A549 (cell line): ENCODE results near the gene CD69.

ENCODE experiments used
- CTCF ChIP-seq: fragments of >200 bp; sonication (Bioruptor Twin); formaldehyde crosslinking; IDR thresholded peaks from 3 replicates; pipeline ENCODE4 v1.5.1; 2016
- E2F6 ChIP-seq: IDR thresholded peaks from 2 replicates; pipeline ENCODE4 v1.6.1; 2012; ENCODE audit warnings: low read depth, borderline replicate concordance
- ESRRA ChIP-seq: fragments of 150-350 bp; IDR thresholded peaks from 2 replicates; pipeline ENCODE4 v1.6.1; 2014; ENCODE audit warnings: mild to moderate bottlenecking, low read length, borderline replicate concordance
- FOSL2 ChIP-seq, 2 experiments: fragments of 450-650 bp in 1 of 2; fragments of >200 bp in 1 of 2; sonication (Bioruptor Twin) in 1 of 2; formaldehyde crosslinking; IDR thresholded peaks; 2 replicates each; pipeline versions ENCODE4 v1.5.0 to v1.6.1; 2016 to 2020; ENCODE audit warnings: mild to moderate bottlenecking in 1 of 2, moderate library complexity in 1 of 2
- HDAC2 ChIP-seq: fragments of 200-600 bp; sonication (generic); IDR thresholded peaks from 2 replicates; pipeline ENCODE4 v1.6.1; 2016
- JUN ChIP-seq, 2 experiments: fragments of >200 bp; sonication (Bioruptor Twin); formaldehyde crosslinking; IDR thresholded peaks; 2 replicates in 1 of 2; 3 replicates in 1 of 2; pipeline ENCODE4 v1.6.1; 2016 to 2017
- MAFK ChIP-seq: fragments of 450-650 bp; IDR thresholded peaks from 2 replicates; pipeline ENCODE4 v1.6.1; 2014; ENCODE audit not compliant: partially characterized antibody
- MAX ChIP-seq: IDR thresholded peaks from 2 replicates; pipeline ENCODE4 v1.6.1; 2012
- NFE2L2 ChIP-seq: fragments of 150-350 bp; conservative IDR thresholded peaks from 2 replicates; pipeline ENCODE4 v1.6.1; 2014; ENCODE audit warnings: low read length
- NR3C1 ChIP-seq: fragments of >200 bp; sonication (Bioruptor Twin); formaldehyde crosslinking; IDR thresholded peaks from 3 replicates; pipeline ENCODE4 v1.6.1; 2017
- POLR2A ChIP-seq: IDR thresholded peaks from 2 replicates; pipeline ENCODE4 v1.6.1; 2012; ENCODE audit warnings: mild to moderate bottlenecking, low read length
- POLR2AphosphoS2 ChIP-seq: conservative IDR thresholded peaks from 2 replicates; pipeline ENCODE4 v1.6.1; 2012; ENCODE audit warnings: low read length, improper control_type of control experiment, inconsistent platforms
- RAD21 ChIP-seq, 2 experiments: fragments of >200 bp in 1 of 2; sonication (Bioruptor Twin) in 1 of 2; formaldehyde crosslinking in 1 of 2; IDR thresholded peaks in 1 of 2; conservative IDR thresholded peaks in 1 of 2; 2 replicates in 1 of 2; 3 replicates in 1 of 2; pipeline ENCODE4 v1.6.1; 2012 to 2018; ENCODE audit warnings: inconsistent platforms in 1 of 2
- USF2 ChIP-seq: fragments of 450-650 bp; IDR thresholded peaks from 2 replicates; pipeline ENCODE4 v1.6.1; 2014; ENCODE audit warnings: antibody characterized with exemption

GRCh38 chr12:9729082-9729481 lies 31.6 kb downstream of the CD69 start:
- TF ChIP-seq CTCF (no peak), ESRRA (no peak), POLR2A (no peak), HDAC2 (no peak), FOSL2 (IDR thresholded peaks at IDR 0.05) (no peak), FOSL2 (CRISPR knock-in tag; IDR thresholded peaks at IDR 0.05) (no peak), JUN (IDR thresholded peaks at IDR 0.05) (no peak), USF2 (no peak), NFE2L2 (no peak), NR3C1 (no peak), MAX (no peak), E2F6 (no peak), POLR2AphosphoS2 (no peak), RAD21 (conservative IDR thresholded peaks at IDR 0.05 in 1 of 2, IDR thresholded peaks at IDR 0.05 in 1 of 2) (no peak), MAFK (no peak)
